Neural crest cell (in vitro differentiated cells): ENCODE results near the gene CLCA1. TPM values are rescaled to one million over a fixed set of nuclear protein-coding genes. Genes with fewer than 3 reads are reported as not detected.

Experiments
- DNase-seq: peaks from one replicate; pipeline ENCODE4 v3.0.0; 2021; ENCODE audit warnings: low read depth, mixed read lengths, low spot score
- H3K27ac Mint-ChIP-seq: one replicate; pipeline ENCODE4 v1.8.0; 2021; ENCODE audit warnings: mild to moderate bottlenecking, mixed read lengths; ENCODE audit not compliant: unreplicated experiment
- H3K27me3 Mint-ChIP-seq: 2 replicates; pipeline ENCODE4 v1.8.0; 2021; ENCODE audit warnings: low read depth, mild to moderate bottlenecking, mixed read lengths
- H3K36me3 Mint-ChIP-seq: 2 replicates; pipeline ENCODE4 v1.8.0; 2021; ENCODE audit warnings: low read depth, mild to moderate bottlenecking, mixed read lengths
- H3K4me1 Mint-ChIP-seq: 2 replicates; pipeline ENCODE4 v1.8.0; 2021; ENCODE audit warnings: mixed read lengths
- H3K4me3 Mint-ChIP-seq: one replicate; pipeline ENCODE4 v1.8.0; 2021; ENCODE audit warnings: mild to moderate bottlenecking, mixed read lengths
- H3K9me3 Mint-ChIP-seq: 2 replicates; pipeline ENCODE4 v1.8.0; 2021; ENCODE audit warnings: mixed read lengths
- total RNA-seq: library from RNA; stranded (reverse); gene quantifications from 2 replicates; pipeline ENCODE4 v1.2.1, GENCODE V29; 2021
- TF ChIP-seq, protein P1 (sequence below): fragments of 200-600 bp; sonication (generic); conservative IDR thresholded peaks from 2 replicates; pipeline ENCODE4 v1.5.0; 2021; ENCODE audit warnings: antibody characterized with exemption, mild to moderate bottlenecking

CLCA1 gene
- total RNA-seq, 1 donor from 2014 or later: not detected

DNA sequence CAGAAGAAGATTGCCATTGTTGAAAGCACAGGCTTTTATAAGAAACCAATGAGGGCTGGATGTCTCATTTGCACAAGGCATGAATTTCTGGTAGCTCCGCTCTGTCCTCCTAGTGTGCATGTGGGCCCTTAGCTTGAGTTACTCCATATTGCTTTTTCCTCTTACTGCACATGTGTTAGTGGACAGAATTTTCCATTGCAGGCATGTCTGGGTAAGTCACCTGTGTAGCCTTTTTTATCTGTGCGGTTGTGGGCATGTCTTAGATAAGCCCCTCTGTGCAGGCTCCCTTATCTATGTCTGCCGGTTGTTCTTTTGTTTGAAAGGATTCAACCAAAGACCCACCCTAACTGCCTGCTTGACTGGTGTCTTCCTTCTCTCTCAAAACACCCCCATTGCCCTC, 7.2 kb upstream of the CLCA1 start:
- TF ChIP-seq, protein P1, sequence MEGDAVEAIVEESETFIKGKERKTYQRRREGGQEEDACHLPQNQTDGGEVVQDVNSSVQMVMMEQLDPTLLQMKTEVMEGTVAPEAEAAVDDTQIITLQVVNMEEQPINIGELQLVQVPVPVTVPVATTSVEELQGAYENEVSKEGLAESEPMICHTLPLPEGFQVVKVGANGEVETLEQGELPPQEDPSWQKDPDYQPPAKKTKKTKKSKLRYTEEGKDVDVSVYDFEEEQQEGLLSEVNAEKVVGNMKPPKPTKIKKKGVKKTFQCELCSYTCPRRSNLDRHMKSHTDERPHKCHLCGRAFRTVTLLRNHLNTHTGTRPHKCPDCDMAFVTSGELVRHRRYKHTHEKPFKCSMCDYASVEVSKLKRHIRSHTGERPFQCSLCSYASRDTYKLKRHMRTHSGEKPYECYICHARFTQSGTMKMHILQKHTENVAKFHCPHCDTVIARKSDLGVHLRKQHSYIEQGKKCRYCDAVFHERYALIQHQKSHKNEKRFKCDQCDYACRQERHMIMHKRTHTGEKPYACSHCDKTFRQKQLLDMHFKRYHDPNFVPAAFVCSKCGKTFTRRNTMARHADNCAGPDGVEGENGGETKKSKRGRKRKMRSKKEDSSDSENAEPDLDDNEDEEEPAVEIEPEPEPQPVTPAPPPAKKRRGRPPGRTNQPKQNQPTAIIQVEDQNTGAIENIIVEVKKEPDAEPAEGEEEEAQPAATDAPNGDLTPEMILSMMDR: no peak
- Mint-ChIP-seq H3K9me3 (no peaks in the 10 kb centered on the region), H3K27me3 (peaks cover 3% of the 10 kb centered on the region), H3K4me3 (no peak overlapping the region), H3K4me1 (no peaks in the 10 kb centered on the region), H3K27ac (no peak overlapping the region), H3K36me3 (no peaks in the 10 kb centered on the region)
- no peak for DNase-seq

DNA sequence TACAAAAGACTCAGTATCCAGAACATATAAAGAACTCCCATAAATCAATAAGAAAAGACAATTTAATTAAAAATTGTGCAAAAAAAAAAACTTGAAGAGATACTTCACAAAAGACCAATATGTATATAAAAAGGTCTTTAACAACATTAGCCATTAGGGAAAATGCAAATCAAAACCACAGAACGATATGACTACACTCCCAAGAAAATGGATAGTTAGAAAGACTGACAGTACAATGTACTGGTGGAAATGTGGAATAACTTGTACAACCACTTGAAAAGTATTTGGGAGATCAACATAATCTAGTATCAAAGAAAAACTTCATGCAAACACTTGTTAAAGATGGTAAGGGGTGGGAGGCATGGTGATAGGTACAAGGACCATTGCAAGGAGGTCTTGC, 3.9 kb upstream of the CLCA1 start:
- H3K9me3 Mint-ChIP-seq: no peaks in the 10 kb centered on the region
- TF ChIP-seq, protein P1: no peak
- no peaks in the 10 kb centered on the region for H3K4me1 Mint-ChIP-seq
- H3K27me3 Mint-ChIP-seq: peaks cover 8% of the 10 kb centered on the region
- no peak for DNase-seq
- no peaks in the 10 kb centered on the region for H3K36me3 Mint-ChIP-seq
- no peak overlapping the region for H3K27ac Mint-ChIP-seq
- no peak overlapping the region for H3K4me3 Mint-ChIP-seq

DNA sequence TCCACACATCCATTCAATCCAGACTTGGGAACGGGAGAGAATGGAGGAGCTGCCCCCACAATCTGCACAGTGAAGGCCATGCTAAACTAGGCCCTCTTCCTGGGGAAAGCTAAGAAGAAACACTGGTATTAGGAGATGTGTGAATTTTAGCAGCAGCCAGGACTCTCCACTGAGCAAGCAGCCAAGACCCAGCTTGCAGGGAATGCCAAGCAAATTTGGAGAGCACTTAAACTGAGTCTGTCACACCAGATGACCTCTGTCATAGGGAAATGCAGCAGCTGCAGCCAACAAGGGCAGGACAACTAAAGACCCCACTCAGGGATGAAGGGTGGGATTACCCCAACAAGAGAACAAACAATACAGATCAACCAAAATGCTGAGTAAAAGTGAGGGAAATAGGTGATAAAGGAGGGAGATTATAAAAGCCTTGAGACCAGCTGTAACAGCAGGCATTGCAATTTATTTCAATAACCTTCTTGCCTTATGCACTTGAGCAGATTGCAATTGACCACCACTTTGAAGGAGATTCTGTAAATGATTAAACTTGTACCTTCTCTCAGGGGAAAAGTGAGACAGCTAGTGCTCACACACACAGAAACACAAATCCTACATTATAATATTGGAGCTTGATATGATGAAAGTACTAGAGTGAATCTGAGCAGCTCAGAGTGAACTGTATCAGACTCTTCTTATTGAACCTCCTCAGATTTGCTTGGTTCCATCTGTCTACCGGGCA, 2.5 kb upstream of the CLCA1 start:
- Mint-ChIP-seq H3K4me3 (no peak overlapping the region), H3K9me3 (no peaks in the 10 kb centered on the region), H3K36me3 (no peaks in the 10 kb centered on the region), H3K27me3 (peaks cover 22% of the 10 kb centered on the region), H3K27ac (no peak overlapping the region), H3K4me1 (no peaks in the 10 kb centered on the region)
- DNase-seq: no peak
- TF ChIP-seq, protein P1: no peak

DNA sequence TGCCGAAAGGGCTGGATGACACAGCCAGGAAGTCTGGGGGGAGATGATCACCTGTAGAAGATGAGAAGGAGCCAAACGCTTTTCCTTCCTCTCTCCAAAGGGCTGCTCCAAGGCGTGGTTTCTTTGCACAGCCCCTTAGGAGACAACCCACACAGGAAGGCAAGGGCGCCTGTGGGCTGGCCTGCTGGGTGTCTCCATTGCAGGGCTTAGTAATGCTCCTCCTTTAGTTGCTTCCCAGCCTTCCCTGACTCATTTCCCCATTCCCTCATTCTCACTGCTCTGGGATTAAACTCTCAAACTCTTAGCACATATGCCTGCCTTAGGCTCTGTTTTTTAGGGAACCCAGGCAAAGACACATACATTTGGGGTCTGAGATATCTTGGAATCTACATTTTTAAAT, 1.7 kb upstream of the CLCA1 start:
- Mint-ChIP-seq H3K36me3 (no peaks in the 10 kb centered on the region), H3K4me3 (no peak overlapping the region), H3K27me3 (peaks cover 23% of the 10 kb centered on the region), H3K27ac (no peak overlapping the region), H3K9me3 (no peaks in the 10 kb centered on the region), H3K4me1 (no peaks in the 10 kb centered on the region)
- DNase-seq: no peak
- TF ChIP-seq, protein P1: no peak

DNA sequence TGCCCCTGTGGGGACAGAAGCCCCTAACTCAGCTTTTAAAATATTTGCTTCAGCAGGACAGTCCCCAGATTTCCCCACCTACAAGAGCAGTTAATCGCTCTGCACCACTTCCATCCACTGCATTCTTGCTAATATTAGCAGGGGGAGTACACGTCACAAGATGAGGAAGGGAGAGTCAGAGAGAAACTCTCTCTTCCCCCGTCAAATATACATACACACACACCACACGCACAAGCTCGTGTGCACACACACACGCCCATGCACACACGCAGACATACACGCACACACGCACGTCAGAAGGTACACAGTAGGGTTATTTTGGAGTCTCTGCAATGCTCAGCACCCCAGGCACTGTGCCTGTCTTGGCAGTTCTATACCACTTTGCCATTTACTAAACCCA, 2.1 kb downstream of the CLCA1 start:
- Mint-ChIP-seq H3K9me3 (no peaks in the 10 kb centered on the region), H3K4me3 (no peak overlapping the region), H3K4me1 (no peaks in the 10 kb centered on the region), H3K27me3 (peaks cover 23% of the 10 kb centered on the region), H3K36me3 (no peaks in the 10 kb centered on the region), H3K27ac (no peak overlapping the region)
- no peak for DNase-seq
- TF ChIP-seq, protein P1: no peak
